Transverse colon (tissue), 4 donors: ENCODE results near the gene SFMBT1. TPM values are rescaled to one million over a fixed set of nuclear protein-coding genes. Genes with fewer than 3 reads are reported as not detected.

Source experiments
- DNase-seq: peaks from one replicate; pipeline ENCODE4 v3.0.0-alpha.2; 2019
- H3K27ac ChIP-seq, 4 donors: fragments of 200-600 bp; sonication (generic); 2 replicates each; pipeline ENCODE4 v1.5.1; 2016 to 2018; ENCODE audit warnings: inconsistent platforms in 4 of 4
- H3K27me3 ChIP-seq: fragments of 200-600 bp; sonication (generic); 2 replicates; pipeline ENCODE4 v1.5.1; 2017; ENCODE audit warnings: inconsistent platforms
- H3K36me3 ChIP-seq, 4 donors: fragments of 200-600 bp; sonication (generic); 2 replicates each; pipeline ENCODE4 v1.5.1; 2017 to 2019; ENCODE audit warnings: inconsistent platforms in 4 of 4
- H3K4me1 ChIP-seq, 4 donors: fragments of 200-600 bp; sonication (generic); 2 replicates each; pipeline ENCODE4 v1.5.1; 2017 to 2020; ENCODE audit warnings: inconsistent platforms in 4 of 4
- H3K4me3 ChIP-seq, 4 donors: fragments of 200-600 bp; sonication (generic); 1 replicate in 1 of 4; 2 replicates in 3 of 4; pipeline versions ENCODE4 v1.5.1 to v1.6.1; 2017 to 2019; ENCODE audit warnings: inconsistent platforms in 4 of 4
- H3K9me3 ChIP-seq, 2 donors: fragments of 200-600 bp; sonication (generic); 2 replicates each; pipeline ENCODE4 v1.5.1; 2017 to 2019; ENCODE audit warnings: inconsistent platforms in 2 of 2
- CTCF ChIP-seq, 5 experiments: fragments of 200-600 bp in 3 of 5; fragments of 450-650 bp in 2 of 5; sonication (generic) in 3 of 5; IDR thresholded peaks; 1 replicate in 2 of 5; 2 replicates in 3 of 5; pipeline ENCODE4 v1.5.1; 2016 to 2017; ENCODE audit warnings: antibody characterized with exemption in 5 of 5, inconsistent platforms in 3 of 5, mild to moderate bottlenecking in 2 of 5, moderate library complexity in 1 of 5
- EP300 ChIP-seq: sonication (generic); formaldehyde crosslinking; IDR thresholded peaks from one replicate; pipeline ENCODE4 v1.6.1; 2017; ENCODE audit warnings: antibody characterized with exemption, low read depth
- POLR2A ChIP-seq: fragments of 450-650 bp; IDR thresholded peaks from one replicate; pipeline ENCODE4 v1.6.1; 2016; ENCODE audit warnings: antibody characterized with exemption, mild to moderate bottlenecking, moderate library complexity
- POLR2AphosphoS5 ChIP-seq, 3 donors: sonication (generic); formaldehyde crosslinking; IDR thresholded peaks; one replicate each; pipeline ENCODE4 v1.6.1; 2016; ENCODE audit warnings: antibody characterized with exemption in 3 of 3
- WGBS, 2 donors: methylation state at CpG; one replicate each; pipeline ENCODE4 v1.1.5; 2018; ENCODE audit warnings: low coverage in 1 of 2; 5-methylcytosine and 5-hydroxymethylcytosine counted together
- in situ Hi-C, 4 donors: fragments of 200-750 bp; cut with MboI; loops; one replicate each; pipeline versions ENCODE4 v1.15.0 to v1.15.1; 2017; ENCODE audit warnings: low sequenced_read_pairs in 3 of 4, low pct_ligation_motif_present in 1 of 4, low pct_unique_long_range_greater_than_20kb in 1 of 4
- intact Hi-C: fragments of 100-400 bp; cut with DNase I; formaldehyde crosslinking; loops from one replicate; pipeline ENCODE4 v1.15.1; 2023; ENCODE audit warnings: low total_unique reads
- total RNA-seq, 4 donors: library from RNA; depleted of rRNA; stranded (reverse); fragments of >200 nt; gene quantifications; one replicate each; pipeline ENCODE4 v1.1.0, GENCODE V29; 2016

The SFMBT1 gene
- total RNA-seq, 4 donors from 2014 or later: 1.9 to 33.0 (median 18.1) TPM

- Histone ChIP-seq H3K27me3 (no peaks in the 10 kb centered on the region), H3K4me3 (no peak overlapping the region), H3K27ac (no peak overlapping the region), H3K36me3 (no peaks in the 10 kb centered on the region), H3K4me1 (peaks cover 0 to 13% (median 6%) of the 10 kb centered on the region in 4 donors), H3K9me3 (no peaks in the 10 kb centered on the region)
- TF ChIP-seq POLR2AphosphoS5 (IDR thresholded peaks at IDR 0.05): no peak
- no peak for TF ChIP-seq CTCF (IDR thresholded peaks at IDR 0.05)
- TF ChIP-seq POLR2A: no peak
- TF ChIP-seq EP300: no peak
- intact Hi-C loops (no loop called here), in situ Hi-C loops (loop anchor here in 2 of 4 donors (10.0 to 25.0 kb wide), 2 partner anchors 231 to 238 kb away; partner anchors contain the start of genes ITIH4 (in 1 of the 2) and MUSTN1 (in 1 of the 2))
- DNase-seq: no peak
- 79 to 83% methylated on average over 1 to 3 of the region's 3 CpGs for WGBS, 2 donors
These were observed 29.9 kb upstream of the SFMBT1 start for GRCh38 chr3:53075743-53076140.

- Histone ChIP-seq H3K36me3 (no peaks in the 10 kb centered on the region), H3K27me3 (no peaks in the 10 kb centered on the region), H3K4me3 (no peak overlapping the region), H3K4me1 (peaks cover 0 to 13% (median 6%) of the 10 kb centered on the region in 4 donors), H3K9me3 (no peaks in the 10 kb centered on the region), H3K27ac (no peak overlapping the region)
- DNase-seq: no peak
- intact Hi-C loops (no loop called here), in situ Hi-C loops (loop anchor here in 2 of 4 donors (10.0 to 25.0 kb wide), 4 partner anchors 138 to 338 kb away; partner anchors contain the start of genes ITIH4 (in 1 of the 2) and MUSTN1 (in 1 of the 2))
- no peak for TF ChIP-seq CTCF (IDR thresholded peaks at IDR 0.05)
- no peak for TF ChIP-seq EP300
- no peak for TF ChIP-seq POLR2A
- TF ChIP-seq POLR2AphosphoS5 (IDR thresholded peaks at IDR 0.05): no peak
- 66% methylated on average over 7 of the region's 9 CpGs; no CpG with 5 or more reads in 1 of the 2 donors for WGBS, 2 donors
These were observed 29.2 kb upstream of the SFMBT1 start for GRCh38 chr3:53074761-53075742.

GRCh38 chr3:53074366-53074696 is 28.5 kb upstream of the SFMBT1 start:
- no peak overlapping the region for H3K4me3 ChIP-seq
- no peaks in the 10 kb centered on the region for H3K36me3 ChIP-seq
- in situ Hi-C loops: loop anchor here in 2 of 4 donors (10.0 to 25.0 kb wide), 3 partner anchors 137 to 337 kb away; no protein-coding TSS in a partner anchor
- no peak overlapping the region for H3K27ac ChIP-seq
- 100% methylated on average over 1 of the region's 1 CpG; no CpG with 5 or more reads in 1 of the 2 donors for WGBS, 2 donors
- DNase-seq: no peak
- intact Hi-C loops: no loop called here
- H3K9me3 ChIP-seq: no peaks in the 10 kb centered on the region
- peaks cover 0 to 13% (median 6%) of the 10 kb centered on the region in 4 donors for H3K4me1 ChIP-seq
- TF ChIP-seq POLR2A (no peak), POLR2AphosphoS5 (IDR thresholded peaks at IDR 0.05) (no peak), EP300 (no peak), CTCF (IDR thresholded peaks at IDR 0.05) (no peak)
- H3K27me3 ChIP-seq: no peaks in the 10 kb centered on the region

GRCh38 chr3:53073553-53074365 is 27.9 kb upstream of the SFMBT1 start:
- Histone ChIP-seq H3K27ac (peak overlapping the region; percentile 76 to 85 (median 78)), H3K36me3 (no peaks in the 10 kb centered on the region), H3K27me3 (no peaks in the 10 kb centered on the region), H3K4me1 (peaks cover 0 to 13% (median 6%) of the 10 kb centered on the region in 4 donors), H3K4me3 (peak overlapping the region in 3 of 4 donors; percentile 57 to 90 (median 65)), H3K9me3 (no peaks in the 10 kb centered on the region)
- in situ Hi-C loops (loop anchor here in 2 of 4 donors (10.0 to 25.0 kb wide), 3 partner anchors 136 to 336 kb away; no protein-coding TSS in a partner anchor), intact Hi-C loops (no loop called here)
- DNase-seq: no peak
- no peak for TF ChIP-seq POLR2AphosphoS5 (IDR thresholded peaks at IDR 0.05)
- no peak for TF ChIP-seq EP300
- no peak for TF ChIP-seq CTCF (IDR thresholded peaks at IDR 0.05)
- TF ChIP-seq POLR2A: no peak
- 81% methylated on average over 17 of the region's 17 CpGs; no CpG with 5 or more reads in 1 of the 2 donors for WGBS, 2 donors
